ENCODE data around the gene NEIL1. TPM values are rescaled to one million over a fixed set of nuclear protein-coding genes. Genes with fewer than 3 reads are reported as not detected.

The NEIL1 gene
- total and polyA plus RNA-seq, 2 experiments from 2014 or later, result 25.4 to 27.6 TPM

- no peaks in the 10 kb centered on the region for H3K9me2 ChIP-seq (replicated peaks; ENCODE audit: insufficient read depth)
- H3K36me3 ChIP-seq (replicated peaks; ENCODE audit: insufficient read depth, low read depth), result no peaks in the 10 kb centered on the region
- no peak for DNase-seq (ENCODE audit: low spot score)
- H2AFZ ChIP-seq, result no peak overlapping the region
- TF ChIP-seq EZH2 (IDR thresholded peaks at IDR 0.05; ENCODE audit: borderline replicate concordance) (no peak), EZH2phosphoT487 (IDR thresholded peaks at IDR 0.05; ENCODE audit: low read depth, severe bottlenecking, unreplicated experiment) (no peak)
- TF ChIP-seq, protein P1, sequence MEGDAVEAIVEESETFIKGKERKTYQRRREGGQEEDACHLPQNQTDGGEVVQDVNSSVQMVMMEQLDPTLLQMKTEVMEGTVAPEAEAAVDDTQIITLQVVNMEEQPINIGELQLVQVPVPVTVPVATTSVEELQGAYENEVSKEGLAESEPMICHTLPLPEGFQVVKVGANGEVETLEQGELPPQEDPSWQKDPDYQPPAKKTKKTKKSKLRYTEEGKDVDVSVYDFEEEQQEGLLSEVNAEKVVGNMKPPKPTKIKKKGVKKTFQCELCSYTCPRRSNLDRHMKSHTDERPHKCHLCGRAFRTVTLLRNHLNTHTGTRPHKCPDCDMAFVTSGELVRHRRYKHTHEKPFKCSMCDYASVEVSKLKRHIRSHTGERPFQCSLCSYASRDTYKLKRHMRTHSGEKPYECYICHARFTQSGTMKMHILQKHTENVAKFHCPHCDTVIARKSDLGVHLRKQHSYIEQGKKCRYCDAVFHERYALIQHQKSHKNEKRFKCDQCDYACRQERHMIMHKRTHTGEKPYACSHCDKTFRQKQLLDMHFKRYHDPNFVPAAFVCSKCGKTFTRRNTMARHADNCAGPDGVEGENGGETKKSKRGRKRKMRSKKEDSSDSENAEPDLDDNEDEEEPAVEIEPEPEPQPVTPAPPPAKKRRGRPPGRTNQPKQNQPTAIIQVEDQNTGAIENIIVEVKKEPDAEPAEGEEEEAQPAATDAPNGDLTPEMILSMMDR (IDR thresholded peaks at IDR 0.05; ENCODE audit: poor library complexity), result no peak
- H3K4me2 ChIP-seq, result no peak overlapping the region
- no peaks in the 10 kb centered on the region for H4K20me1 ChIP-seq (ENCODE audit: insufficient read depth, poor library complexity, severe bottlenecking)
- peaks cover 7% of the 10 kb centered on the region for H3K4me1 ChIP-seq (ENCODE audit: insufficient read depth)
- no peaks in the 10 kb centered on the region for H3K79me2 ChIP-seq
- 95% methylated on average over 7 of the region's 7 CpGs for WGBS (ENCODE audit: low lambda C conversion rate, missing lambda C conversion rate)
- H3K27ac ChIP-seq, result no peak overlapping the region
- H3K9me3 ChIP-seq (ENCODE audit: low read depth), result no peaks in the 10 kb centered on the region
- H3K4me3 ChIP-seq, result no peak overlapping the region
- no peaks in the 10 kb centered on the region for H3K27me3 ChIP-seq
Observed at GRCh38 chr15:75350601-75351361, 3.9 kb downstream of the NEIL1 start.

DNA sequence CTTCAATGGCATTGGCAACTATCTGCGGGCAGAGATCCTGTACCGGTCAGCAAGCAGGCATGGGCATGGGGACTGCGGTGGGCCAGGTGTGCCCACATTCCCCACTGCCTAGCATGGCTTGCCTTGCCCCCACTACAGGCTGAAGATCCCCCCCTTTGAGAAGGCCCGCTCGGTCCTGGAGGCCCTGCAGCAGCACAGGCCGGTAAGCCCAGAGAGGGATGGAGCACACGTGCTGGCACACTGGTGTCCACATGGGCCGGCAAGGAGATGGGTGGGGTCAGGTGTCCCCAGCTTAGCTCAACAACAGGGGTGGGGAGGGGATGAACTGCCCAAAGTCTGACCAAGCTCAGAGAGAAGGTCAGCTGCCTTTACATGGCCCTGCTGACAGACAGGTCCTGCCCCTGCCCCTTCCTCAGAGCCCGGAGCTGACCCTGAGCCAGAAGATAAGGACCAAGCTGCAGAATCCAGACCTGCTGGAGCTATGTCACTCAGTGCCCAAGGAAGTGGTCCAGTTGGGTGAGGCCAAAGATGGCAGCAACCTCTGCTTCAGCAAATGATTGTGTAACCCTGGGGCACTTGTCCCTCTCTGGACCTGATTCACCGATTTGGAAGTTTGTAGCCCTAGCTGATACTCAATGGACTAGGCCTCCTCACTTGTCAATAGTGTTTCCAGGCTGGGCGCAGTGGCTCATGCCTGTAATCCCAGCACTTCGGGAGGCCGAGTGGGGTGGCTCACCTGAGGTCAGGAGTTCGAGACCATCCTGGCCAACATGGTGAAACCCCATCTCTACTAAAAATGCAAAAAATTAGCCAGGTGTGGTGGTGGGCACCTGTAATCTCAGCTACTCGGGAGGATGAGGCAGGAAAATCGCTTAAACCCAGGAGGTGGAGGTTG, 5.6 kb downstream of the NEIL1 start:
- Histone ChIP-seq H3K79me2 (no peaks in the 10 kb centered on the region), H3K4me1 (ENCODE audit: insufficient read depth) (peaks cover 7% of the 10 kb centered on the region), H3K4me2 (no peak overlapping the region), H3K9me3 (ENCODE audit: low read depth) (no peaks in the 10 kb centered on the region), H4K20me1 (ENCODE audit: insufficient read depth, poor library complexity, severe bottlenecking) (no peaks in the 10 kb centered on the region), H3K27me3 (no peaks in the 10 kb centered on the region), H3K27ac (no peak overlapping the region), H3K36me3 (replicated peaks; ENCODE audit: insufficient read depth, low read depth) (no peaks in the 10 kb centered on the region), H3K9me2 (replicated peaks; ENCODE audit: insufficient read depth) (no peaks in the 10 kb centered on the region), H3K4me3 (no peak overlapping the region), H2AFZ (no peak overlapping the region)
- TF ChIP-seq EZH2phosphoT487 (IDR thresholded peaks at IDR 0.05; ENCODE audit: low read depth, severe bottlenecking, unreplicated experiment) (no peak), EZH2 (IDR thresholded peaks at IDR 0.05; ENCODE audit: borderline replicate concordance) (no peak)
- TF ChIP-seq, protein P1 (IDR thresholded peaks at IDR 0.05; ENCODE audit: poor library complexity), result no peak
- no peak for DNase-seq (ENCODE audit: low spot score)
- WGBS (ENCODE audit: low lambda C conversion rate, missing lambda C conversion rate), result 94% methylated on average over 16 of the region's 16 CpGs

DNA sequence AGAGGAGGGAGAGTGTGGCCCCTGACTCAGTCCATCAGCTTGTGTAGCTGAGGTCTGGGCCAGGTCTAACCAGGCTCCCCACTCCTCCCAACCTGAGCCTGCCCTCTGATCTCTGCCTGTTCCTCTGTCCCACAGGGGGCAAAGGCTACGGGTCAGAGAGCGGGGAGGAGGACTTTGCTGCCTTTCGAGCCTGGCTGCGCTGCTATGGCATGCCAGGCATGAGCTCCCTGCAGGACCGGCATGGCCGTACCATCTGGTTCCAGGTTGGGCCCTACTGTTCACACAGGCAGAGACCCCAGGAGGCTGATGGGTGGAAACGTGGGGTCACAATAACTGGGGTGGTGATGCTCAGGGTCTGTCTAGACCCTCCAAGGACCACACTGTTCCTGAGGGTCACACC, 6.8 kb downstream of the NEIL1 start:
- Histone ChIP-seq H3K36me3 (replicated peaks; ENCODE audit: insufficient read depth, low read depth) (no peaks in the 10 kb centered on the region), H3K9me2 (replicated peaks; ENCODE audit: insufficient read depth) (no peaks in the 10 kb centered on the region), H3K4me2 (no peak overlapping the region), H3K4me3 (no peak overlapping the region), H2AFZ (no peak overlapping the region), H3K79me2 (no peaks in the 10 kb centered on the region), H3K4me1 (ENCODE audit: insufficient read depth) (peaks cover 6% of the 10 kb centered on the region), H4K20me1 (ENCODE audit: insufficient read depth, poor library complexity, severe bottlenecking) (no peaks in the 10 kb centered on the region), H3K9me3 (ENCODE audit: low read depth) (no peaks in the 10 kb centered on the region), H3K27me3 (no peaks in the 10 kb centered on the region), H3K27ac (no peak overlapping the region)
- peak; percentile 4 for DNase-seq (ENCODE audit: low spot score)
- TF ChIP-seq EZH2 (IDR thresholded peaks at IDR 0.05; ENCODE audit: borderline replicate concordance) (no peak), EZH2phosphoT487 (IDR thresholded peaks at IDR 0.05; ENCODE audit: low read depth, severe bottlenecking, unreplicated experiment) (no peak)
- TF ChIP-seq, protein P1 (IDR thresholded peaks at IDR 0.05; ENCODE audit: poor library complexity), result no peak
- 85% methylated on average over 7 of the region's 7 CpGs for whole genome bisulfite sequencing (ENCODE audit: low lambda C conversion rate, missing lambda C conversion rate)

All from hepatocyte (in vitro differentiated cells).